ENCODE results near the gene SLCO4A1.

DNA sequence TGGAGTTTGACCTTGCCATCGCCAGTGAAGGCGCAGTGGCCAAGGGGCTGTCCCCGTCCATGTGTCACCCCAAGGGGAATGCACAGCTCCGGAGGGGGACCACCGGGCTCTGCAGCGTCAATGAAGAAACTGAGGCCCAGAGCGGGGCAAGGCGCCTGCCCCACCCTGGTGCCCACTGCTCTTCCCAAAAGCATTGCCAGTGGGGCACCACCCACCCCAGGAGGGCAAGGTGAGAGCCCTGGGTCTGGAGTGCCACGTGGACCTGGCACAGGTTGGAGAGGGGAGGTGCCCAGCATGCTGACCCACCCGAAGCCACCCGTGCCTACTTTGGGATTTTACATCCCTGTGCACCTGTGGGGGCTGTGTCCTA, 74.6 kb downstream of the SLCO4A1 start:
- TF ChIP-seq, protein P1, sequence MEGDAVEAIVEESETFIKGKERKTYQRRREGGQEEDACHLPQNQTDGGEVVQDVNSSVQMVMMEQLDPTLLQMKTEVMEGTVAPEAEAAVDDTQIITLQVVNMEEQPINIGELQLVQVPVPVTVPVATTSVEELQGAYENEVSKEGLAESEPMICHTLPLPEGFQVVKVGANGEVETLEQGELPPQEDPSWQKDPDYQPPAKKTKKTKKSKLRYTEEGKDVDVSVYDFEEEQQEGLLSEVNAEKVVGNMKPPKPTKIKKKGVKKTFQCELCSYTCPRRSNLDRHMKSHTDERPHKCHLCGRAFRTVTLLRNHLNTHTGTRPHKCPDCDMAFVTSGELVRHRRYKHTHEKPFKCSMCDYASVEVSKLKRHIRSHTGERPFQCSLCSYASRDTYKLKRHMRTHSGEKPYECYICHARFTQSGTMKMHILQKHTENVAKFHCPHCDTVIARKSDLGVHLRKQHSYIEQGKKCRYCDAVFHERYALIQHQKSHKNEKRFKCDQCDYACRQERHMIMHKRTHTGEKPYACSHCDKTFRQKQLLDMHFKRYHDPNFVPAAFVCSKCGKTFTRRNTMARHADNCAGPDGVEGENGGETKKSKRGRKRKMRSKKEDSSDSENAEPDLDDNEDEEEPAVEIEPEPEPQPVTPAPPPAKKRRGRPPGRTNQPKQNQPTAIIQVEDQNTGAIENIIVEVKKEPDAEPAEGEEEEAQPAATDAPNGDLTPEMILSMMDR (IDR thresholded peaks at IDR 0.05), result no peak
- no peak for TF ChIP-seq POLR2A (IDR thresholded peaks at IDR 0.05)
- no peak for TF ChIP-seq EP300 (IDR thresholded peaks at IDR 0.05)

Data from sigmoid colon (tissue), 4 donors.